HG03342 (cell line): ENCODE measurements around the gene CELF1.

Experiments
- ATAC-seq: cut with Tn5 transposase; IDR thresholded peaks from one replicate; pipeline ENCODE4 v1.9.1; 2021; ENCODE audit warnings: mild to moderate bottlenecking, moderate library complexity; ENCODE audit not compliant: unreplicated experiment

Gene CELF1

DNA sequence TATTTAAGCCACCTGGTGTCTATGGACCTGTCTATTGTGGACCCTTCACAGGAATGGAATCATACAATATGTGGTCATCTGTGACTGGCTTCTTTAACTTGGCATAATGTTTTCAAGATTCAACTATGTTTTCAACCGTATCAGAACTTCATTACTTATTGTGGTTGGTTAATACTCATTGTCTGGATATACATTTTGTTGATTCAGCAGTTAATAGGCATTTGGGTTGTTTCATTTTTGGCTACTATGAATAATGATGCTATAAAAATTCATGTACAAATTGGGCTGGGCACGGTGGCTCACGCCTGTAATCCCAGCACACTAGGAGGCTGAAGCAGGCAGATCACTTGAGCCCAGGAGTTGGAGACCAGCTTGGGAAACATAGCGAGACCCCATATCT, 101.5 kb downstream of the CELF1 start:
- no peak for ATAC-seq

DNA sequence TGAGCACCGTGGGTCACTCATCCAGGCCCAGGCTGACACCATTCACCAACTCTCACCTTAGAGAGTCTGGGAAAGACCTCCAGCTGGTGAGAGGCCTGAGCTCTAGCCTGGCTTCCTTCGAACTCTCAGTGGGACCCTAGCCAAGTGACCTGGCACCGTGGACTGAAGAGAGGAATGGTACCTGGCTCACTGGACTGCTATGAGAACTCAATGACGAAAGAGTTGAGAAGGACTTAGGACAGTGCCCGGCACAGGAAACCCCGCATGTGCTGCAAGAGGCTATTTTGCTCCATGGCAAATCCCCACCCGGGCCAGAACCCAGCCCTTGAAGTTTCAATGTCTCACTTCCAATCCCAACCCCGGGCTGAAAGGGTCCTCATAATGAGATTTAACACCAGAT, 103.4 kb downstream of the CELF1 start:
- no peak for ATAC-seq

DNA sequence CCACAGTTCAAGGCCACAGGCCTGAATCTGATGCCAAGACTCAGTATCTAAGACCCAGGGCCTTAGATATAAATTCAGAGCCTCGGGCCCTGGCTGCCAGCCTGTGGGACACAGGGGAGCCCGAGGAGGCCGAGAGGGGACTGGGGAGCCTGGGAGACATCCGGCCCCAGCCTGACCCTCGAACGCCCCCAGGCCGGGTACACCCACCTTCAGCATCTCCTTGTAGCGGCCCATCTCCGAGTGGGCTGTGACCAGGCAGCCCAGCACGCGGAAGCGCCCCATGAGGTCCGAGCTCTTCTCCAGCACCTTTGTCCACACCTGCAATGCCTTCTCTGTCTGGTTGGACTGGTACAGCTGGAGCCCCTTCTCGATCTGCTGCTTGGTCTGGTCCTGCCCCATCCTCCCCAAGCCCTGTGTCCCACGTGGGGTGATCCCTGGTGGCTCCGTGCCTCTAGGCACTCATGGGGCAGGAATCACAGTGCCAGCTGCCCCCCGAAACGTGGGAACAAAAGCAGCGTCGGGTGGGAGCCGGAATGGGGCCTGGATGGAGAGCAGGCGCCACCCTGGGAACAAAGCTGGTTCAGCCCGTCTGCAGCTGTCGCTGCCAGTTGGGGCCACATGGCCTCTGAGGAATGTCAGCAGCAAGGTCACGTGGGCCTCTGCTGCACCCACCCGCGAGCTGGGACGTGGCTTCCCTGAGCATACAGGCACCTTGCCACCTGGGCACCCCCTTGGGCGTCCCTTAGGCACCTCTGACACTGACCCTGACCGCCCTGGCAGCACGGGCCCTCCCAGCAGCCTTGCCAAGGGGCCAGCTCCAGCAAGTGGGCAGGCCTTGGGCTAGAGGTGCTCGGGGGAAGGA, 104.1 kb downstream of the CELF1 start, which contains the start of gene RAPSN:
Gene RAPSN, minus strand, starts transcription at position 571 of the 862 bp plus-strand sequence. Its CDS starts 172 bp downstream, at position 399.
- ATAC-seq: no peak

DNA sequence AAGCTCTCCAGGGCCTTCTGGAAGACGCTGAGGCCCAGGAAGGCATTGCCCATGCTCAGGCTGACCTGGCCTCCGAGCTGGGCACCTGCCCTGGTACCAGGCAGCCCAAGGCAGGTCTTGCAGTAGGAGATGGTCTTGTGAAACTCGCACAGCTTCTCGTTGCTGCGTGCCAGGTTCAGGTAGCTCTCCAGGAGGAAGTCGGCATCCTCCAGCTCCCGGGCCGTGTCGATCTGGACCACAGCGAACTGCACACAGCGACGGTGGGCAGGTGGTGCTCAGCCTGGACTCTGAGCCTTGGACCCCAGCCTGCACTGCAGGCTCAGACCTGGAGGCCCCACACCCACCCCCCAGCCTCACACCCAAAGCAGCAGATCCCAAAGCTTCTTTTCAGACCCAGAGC, 105.0 kb downstream of the CELF1 start:
- ATAC-seq: no peak

DNA sequence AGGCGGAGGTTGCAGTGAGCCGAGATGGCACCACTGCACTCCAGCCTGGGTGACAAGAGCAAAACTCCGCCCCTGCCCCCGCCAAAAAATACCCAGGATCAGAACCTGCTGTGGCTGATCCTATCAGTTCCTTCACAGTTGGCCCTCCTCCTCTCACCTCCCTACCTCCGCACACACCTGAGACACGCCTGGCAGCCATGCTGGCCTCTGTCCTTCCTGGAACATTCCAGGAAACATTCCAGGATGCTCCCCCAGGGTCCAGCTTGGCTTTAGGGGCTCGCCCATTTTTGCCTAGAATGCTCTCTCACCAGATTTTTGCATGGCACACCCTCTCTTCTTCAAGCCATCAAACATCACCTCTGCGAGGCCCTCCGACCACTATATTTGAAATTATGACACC, 106.1 kb downstream of the CELF1 start:
- no peak for ATAC-seq

DNA sequence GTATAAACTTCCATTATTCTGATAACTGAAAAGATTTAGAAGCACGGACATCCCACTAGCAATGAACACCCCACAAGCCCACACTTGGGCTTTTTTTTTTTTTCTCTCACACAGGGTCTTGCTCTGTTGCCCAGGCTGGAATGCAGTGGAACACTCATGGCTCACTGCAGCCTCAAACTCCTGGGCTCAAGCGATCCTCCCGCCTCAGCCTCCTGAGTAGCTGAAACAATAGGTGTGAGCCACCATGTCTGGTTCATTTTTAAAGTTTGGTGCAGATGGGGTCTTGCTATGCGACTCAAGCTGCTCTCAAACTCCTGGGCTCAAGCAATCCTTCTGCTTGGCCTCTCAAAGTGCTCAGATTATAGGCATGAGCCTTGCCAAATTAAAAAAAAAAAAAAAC, 107.1 kb downstream of the CELF1 start:
- no peak for ATAC-seq

DNA sequence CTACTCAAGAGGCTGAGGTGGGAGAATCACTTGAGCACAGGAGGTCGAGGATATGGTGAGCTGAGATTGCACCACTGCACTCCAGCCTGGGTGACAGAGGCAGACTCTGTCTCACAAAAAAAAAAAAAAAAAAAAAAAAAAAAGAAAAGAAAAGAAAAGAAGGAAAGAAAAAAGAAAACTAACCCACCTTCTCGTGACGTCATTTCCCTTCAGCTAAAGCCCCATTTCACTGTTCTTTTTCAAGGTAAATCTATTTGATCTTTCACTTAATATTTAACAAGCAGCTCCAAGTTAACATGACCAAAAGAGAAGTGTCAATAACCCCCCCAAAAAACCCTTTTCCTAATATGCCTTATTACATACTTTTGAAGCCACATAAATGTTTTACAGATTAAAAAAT, 109.1 kb downstream of the CELF1 start:
- ATAC-seq: no peak

DNA sequence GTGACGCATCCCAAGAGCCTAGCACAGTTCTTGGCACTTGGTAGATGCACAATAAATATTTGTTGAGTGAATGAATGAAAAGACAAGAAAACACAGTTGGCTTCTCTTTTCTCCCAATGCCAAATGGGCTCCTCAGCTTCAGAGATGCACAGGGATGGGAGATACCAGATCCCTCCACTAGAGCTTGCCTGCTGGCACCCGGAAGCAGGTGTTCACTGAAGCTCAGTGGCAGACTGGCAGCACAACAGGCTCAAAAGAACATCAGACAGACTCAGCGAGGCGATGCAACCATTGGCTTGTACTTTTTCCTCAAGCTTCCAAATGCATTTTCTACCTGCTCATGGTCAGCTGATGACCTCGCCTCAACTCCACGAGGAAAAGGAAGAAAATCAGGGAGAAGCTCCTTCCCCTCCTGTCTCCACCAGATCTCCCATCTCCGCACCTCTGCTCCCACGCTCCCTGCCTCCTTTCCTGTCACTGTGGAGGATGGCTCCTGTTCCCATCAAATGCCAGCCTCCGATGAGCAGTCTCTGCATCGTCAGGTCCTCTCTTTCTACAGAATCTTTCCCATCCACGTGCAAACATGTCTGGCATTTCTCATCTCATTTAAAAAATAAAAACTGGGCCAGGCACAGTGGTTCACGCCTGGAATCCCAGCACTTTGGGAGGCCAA, 109.8 kb downstream of the CELF1 start:
- ATAC-seq: no peak

DNA sequence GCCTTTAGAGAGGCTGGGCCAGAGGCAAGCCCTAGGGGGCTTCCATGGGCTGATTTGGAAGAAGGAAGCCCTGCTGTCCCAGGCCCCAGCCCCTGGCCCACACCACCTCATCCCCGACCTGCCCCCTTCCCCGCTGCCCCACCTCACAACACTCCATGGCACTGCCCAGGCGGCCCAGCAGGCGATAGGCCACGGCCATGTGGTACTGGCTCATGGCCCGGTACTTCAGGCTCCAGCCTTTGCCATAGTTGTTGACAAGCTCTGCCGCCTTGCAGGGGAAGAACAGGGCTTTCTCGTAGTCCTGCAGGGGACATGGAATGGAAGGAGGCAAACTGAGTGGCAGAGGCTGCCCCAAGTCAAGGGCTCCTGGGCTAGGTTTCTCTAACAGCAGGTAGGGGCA, 110.4 kb downstream of the CELF1 start:
- no peak for ATAC-seq

DNA sequence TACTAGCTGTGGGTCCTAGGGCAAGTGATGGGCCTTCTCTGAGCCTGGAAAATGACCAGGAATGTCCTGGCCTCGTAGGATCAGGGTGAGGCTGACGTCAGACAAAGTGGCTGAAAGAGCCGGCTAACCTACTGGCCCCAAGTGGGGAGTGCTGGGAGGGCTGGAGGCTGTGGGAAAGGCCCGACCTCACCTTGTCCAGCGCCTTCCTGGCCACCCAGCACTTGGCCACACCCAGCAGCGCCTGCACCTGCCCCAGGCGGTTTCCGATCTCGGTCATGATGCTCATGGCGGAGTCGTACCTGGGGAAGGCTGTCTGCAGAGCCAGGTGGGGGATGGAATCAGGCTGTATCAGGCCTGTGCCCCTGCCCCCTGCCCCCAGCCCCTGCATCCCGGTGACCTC, 111.5 kb downstream of the CELF1 start:
- ATAC-seq: no peak

DNA sequence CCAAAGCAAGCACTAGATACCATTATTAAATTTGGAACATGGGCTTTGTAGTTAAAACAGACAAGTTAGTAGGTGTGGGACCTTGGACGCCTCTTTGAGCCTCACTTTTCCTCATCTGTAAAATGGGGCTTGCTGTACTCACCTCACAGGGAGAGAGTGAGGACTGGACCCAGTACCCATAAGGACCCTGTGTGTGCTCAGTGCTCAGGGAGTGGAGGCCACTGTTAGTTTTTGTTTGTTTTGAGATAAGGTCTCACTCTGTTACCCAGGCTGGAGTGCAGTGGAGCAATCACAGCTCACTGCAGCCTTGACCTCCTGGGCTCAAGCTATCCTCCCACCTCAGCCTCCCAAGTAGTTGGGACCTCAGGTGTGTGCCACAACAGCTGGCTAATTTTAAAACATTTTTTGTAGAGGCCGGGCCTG, 112.9 kb downstream of the CELF1 start:
- ATAC-seq: no peak

DNA sequence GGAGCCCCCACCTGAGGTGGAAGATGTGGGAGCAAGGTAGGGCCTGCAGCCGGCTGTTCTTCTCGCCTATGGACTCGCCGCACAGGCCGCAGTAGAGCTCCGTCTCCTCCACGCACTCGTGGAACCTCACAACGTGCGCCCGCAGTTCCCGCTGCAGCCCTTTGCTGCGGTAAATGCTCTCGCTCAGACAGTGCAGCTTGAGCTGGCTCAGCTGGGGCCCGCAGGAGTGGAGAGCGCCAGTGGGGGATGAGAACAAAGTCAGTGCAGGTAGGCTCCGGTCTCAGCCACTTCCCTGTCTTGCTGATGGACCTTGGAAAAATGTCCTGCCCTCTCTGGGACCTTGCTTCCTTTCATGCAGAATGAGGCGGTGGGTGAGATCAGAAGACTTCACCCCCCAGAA, 114.2 kb downstream of the CELF1 start:
- no peak for ATAC-seq

DNA sequence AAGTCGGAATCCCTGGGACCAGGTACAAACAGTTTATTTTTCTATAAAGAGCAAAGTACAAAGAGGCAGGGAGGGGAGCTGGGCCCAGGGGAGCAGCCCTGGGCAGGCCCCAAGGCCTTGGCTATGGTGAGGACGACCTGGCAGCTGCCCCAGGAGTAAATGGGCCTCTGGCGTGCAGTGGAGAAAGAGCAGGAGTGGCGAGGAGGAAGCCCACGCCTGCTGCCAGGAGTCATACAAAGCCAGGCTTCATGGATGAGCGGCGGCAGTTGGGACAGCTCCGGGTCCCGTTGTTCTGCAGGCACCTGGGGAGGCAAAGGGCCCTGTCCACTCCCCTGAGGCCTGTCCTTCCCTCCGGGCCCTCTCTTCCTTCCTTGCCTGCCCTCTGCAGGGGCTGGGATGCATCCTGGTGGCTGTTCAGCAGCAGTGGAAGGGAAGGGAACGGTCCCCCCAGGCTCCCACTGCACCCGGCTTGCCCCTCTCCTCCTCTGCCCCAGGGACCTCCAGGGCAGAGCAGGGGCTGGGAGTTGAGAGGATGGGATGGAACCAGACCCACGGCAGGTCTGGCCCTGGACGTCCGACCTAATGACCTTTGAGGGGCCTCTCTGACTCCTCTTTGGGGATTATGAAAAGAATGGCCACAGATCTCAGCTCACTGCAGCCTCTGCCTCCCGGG, 115.0 kb downstream of the CELF1 start:
- ATAC-seq: no peak

DNA sequence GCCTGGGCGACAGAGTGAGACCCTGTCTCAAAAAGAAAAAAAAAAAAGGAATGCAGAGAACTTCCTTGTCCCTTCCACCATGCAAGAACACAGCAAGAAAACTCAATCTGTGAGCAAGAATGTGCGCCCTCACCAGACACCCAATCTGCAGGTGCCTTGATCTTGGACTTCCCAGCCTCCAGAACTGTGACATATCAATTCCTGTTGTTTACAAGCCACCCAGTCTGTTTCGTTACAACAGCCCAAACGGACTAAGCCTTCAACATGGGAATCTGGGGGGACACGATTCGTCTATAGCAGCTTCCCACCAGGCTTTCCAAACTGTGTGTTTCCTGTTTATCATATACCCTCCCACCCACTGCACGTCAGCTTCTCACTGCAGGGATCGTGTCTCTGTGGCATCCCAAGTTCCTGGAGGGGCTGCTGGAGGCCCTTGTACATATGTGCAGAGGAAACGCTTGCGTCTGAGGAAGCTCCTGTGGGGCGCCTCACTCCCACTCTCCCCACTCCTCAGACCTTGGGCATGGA, 115.7 kb downstream of the CELF1 start:
- no peak for ATAC-seq

DNA sequence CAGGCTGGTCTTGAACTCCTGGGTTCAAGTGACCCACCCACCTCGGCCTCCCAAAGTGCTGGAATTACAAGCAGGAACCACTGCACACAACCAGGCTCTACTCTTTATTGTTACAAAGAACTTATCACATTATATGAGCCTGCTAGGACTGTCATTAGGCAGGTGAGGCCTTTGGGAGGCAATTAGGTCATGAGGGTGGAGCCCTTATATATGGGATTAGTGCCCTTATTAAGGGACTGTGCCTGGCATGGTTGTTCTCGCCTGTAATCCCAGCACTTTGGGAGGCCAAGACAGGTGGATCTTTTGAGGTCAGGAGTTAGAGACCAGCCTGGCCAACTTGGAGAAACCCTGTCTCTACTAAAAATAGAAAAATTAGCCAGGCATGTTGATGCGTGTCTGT, 116.2 kb downstream of the CELF1 start:
- ATAC-seq: no peak

DNA sequence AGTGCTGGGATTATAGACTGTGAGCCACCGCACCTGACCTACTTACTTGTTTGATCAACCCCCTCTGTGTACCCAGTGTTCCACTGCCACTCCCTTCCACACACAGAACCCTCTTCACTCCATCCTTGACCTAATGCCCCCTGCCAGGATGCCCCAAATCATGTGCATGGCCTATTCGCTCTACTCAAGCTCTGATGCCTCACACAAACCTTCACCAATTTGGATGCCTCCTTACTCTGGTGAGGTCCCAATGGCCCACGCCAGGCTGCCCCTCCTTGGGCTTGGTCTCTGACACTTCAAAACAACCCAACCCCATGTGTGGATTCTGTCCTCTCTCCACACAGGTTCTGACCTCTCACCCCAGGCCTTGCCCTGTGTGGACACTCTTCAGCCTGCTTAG, 117.2 kb downstream of the CELF1 start:
- ATAC-seq: no peak

DNA sequence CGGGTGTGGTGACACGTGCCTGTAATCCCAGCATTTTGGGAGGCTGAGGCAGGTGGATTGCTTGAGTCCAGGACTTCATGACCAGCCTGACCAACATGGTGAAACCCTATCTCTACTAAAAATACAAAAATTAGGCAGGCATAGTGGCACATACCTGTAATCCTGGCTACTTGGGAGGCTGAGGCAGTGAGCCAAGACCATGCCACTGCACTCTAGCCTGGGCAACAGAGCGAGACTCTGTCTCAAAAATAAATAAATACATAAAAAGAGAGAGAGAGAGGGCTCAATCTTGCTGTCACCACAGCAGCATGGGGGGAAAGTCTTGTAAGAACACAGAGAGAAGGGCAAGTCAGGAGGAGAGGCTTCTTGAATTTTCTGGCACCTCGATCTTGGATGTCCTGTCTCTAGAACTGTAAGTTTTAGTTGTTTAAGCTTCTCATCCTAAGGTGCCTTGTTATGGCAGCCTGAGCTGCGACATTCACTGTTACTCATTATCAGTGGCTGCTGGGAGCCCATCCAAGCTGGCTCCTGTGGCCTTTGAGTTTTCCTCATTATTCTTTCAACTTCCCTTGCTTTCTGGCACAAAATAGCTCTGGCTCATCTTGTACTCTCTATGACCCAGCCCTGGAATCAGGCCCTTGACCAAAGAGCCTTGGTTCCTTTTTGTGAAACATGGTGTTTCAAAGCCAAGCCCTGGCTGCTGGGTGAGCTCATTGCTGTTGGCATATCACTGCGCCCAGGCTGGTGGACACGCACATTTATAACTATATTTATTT, 118.7 kb downstream of the CELF1 start:
- ATAC-seq: no peak

DNA sequence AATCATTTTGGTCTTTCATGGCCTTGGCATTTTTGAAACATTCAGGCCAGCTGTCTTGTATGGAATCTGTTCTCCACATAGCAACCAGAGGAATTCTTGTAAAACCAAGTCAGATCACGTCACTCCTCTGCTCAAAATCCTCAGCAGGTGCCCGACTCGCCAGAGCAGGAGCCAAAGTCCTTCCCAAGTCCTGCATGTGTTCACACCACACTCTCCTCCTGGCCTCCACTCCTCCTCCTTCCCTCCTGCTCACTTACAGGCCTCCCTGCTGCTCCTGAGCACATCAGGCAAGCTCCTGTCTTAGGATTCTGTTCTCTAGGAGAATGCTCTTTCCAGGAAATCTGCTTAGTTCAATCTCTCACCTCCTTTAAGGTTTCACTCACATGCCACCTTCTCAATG, 119.8 kb downstream of the CELF1 start:
- no peak for ATAC-seq

DNA sequence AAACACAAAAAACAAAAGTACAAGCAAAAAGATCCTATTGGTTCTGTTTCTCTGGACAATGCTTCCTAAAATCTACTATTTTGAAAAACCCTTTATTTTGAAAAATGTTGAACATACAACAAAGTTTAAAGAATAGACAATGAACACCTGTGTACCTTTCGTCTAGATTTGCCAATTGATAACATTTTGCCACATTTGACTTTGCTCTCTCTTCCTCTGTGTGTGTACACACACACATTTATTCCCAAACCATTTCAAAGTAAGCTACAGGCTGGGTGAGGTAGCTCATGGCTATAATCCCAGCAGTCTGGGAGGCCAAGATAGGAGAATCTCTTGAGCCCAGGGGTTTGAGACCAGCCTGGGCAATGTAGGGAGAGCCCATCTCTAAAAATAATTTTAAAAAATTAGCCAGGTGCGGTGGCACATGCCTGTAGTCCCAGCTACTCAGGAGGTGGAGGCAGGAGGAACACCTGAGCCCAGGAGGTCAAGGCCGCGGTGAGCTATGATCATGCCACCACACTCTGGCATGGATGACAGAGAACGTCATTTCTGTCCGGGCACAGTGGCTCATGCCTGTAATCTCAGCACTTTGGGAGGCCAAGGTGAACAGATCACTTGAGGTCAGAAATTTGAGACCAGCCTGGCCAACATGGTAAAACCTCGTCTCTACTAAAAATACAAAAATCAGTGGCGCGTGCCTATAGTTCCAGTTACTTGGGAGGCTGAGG, 121.4 kb downstream of the CELF1 start:
- no peak for ATAC-seq

DNA sequence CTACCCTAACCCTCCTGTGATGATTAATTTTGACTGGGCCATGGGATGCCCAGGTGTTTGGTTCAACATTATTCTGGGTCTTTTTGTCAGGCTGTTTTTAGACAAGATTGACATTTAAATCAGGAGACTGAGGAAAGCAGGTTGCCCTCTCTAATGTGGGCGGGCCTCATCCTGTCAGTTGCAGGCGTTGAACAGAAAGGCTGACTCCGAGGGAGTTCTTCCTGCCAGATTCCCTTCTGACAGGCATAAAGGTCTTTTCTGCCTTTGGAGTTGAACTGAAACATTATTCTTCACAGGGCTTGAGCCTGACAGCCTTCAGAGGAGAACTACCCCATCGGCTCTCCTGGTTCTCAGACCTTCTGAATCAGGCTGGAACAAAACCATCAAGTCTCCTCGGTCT, 122.4 kb downstream of the CELF1 start:
- no peak for ATAC-seq
